Upper lobe of left lung (tissue), 4 donors: ENCODE data around the gene BBS9.

Experiments used
- POLR2AphosphoS5 ChIP-seq, 2 donors: sonication (generic); formaldehyde crosslinking; IDR thresholded peaks; one replicate each; pipeline ENCODE4 v1.5.1; 2017; ENCODE audit warnings: antibody characterized with exemption in 2 of 2
- TF ChIP-seq, protein P1 (sequence below), 6 experiments: fragments of 450-650 bp in 4 of 6; fragments of 200-600 bp in 2 of 6; sonication (generic) in 2 of 6; IDR thresholded peaks; one replicate each; pipeline ENCODE4 v1.5.1; 2016 to 2019; ENCODE audit warnings: antibody characterized with exemption in 6 of 6

DNA sequence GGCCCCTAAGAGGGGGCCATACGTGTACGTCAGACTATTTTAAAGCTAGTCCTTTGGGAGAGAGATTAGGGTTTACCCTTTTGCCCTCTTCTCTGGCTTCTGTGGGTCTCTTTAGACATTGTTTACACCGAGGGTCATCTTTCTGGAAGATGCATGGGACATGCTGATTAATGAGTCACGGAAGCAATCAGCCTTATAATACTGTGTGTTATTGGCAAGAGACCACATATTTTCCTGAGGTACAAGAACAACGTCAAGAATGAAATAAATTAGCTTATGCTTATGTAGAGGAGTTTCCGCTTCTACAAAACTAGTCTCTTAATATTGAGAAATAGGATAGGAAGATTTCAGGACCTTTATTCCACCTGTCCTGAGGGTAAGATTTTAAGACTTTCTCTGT, 327.7 kb downstream of the BBS9 start:
- TF ChIP-seq, protein P1, sequence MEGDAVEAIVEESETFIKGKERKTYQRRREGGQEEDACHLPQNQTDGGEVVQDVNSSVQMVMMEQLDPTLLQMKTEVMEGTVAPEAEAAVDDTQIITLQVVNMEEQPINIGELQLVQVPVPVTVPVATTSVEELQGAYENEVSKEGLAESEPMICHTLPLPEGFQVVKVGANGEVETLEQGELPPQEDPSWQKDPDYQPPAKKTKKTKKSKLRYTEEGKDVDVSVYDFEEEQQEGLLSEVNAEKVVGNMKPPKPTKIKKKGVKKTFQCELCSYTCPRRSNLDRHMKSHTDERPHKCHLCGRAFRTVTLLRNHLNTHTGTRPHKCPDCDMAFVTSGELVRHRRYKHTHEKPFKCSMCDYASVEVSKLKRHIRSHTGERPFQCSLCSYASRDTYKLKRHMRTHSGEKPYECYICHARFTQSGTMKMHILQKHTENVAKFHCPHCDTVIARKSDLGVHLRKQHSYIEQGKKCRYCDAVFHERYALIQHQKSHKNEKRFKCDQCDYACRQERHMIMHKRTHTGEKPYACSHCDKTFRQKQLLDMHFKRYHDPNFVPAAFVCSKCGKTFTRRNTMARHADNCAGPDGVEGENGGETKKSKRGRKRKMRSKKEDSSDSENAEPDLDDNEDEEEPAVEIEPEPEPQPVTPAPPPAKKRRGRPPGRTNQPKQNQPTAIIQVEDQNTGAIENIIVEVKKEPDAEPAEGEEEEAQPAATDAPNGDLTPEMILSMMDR (IDR thresholded peaks at IDR 0.05) = no peak
- TF ChIP-seq POLR2AphosphoS5 (IDR thresholded peaks at IDR 0.05) = no peak
